ENCODE results near the gene CPA3.

CPA3 gene

DNA sequence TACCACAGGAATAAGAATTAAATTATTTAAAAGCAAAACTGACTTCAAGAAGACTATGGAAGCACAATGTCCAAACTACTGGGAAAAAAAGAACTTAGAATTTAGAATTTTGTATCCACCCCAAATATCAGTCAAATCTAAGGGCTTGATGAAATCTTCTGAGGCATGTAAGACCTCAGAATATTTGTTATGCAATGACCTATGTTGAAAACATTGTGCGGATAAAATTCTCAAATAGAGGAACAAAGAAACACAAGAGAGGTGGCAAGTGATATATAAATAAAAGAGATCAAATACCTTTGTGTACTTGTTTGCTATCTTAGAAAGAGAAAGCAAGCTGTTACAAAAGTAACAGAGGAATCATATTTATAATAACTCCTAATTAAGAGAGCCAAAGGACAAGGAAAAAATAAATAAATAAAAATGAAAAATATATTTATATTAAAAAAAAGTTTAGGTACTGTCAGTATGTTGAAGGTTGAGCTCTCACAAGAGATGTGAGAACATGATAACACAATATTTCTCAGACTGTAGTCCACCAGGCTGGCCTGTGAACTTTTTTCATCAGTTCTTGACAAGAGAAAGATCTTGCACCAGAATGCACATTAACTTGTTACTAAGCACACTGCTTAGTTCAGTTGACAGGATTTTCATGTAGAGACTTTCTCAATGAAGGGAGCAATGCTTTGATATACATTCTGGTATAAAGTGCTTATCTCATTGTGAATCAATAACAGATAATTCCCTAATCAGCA lies 50.0 kb downstream of the CPA3 start:
- DNase-seq (ENCODE audit: low read depth, low spot score), result no peak

DNA sequence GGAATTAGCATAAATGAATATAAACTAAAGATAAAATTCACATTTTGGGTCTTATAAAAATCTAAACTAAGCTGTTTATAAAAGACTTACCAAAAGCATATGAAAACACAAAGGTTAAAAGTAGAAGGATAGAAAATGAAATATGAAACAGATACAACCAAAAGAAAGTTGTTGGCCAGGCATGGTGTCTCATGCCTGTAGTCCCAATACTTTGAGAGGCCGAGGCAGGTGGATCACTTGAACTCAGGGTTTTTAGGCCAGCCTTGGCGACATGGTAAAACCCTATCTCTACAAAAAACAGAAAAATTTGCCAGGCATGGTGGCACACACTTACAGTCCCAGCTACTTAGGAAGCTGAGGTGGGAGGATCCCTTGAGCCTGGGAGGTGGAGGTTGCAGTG lies 51.0 kb downstream of the CPA3 start:
- DNase-seq (ENCODE audit: low read depth, low spot score), result no peak

DNA sequence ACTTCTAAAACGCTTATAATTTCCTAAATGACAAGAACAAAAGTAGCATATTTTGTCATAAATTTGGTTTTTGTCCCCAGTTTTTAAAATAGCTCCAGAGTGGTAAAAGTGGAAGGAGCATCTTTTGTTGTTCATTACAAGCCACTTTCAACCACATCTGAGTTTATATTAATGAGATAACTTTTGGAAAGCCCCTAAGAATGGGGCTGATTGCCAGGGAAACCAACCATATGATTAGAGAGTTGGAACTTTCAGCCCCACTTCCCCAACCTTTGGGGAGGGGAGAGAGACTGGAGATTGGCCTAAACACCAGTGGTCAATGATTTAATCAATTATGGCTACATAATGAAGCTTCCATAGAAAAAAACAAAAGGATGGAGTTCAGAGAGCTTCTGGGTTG lies 57.4 kb downstream of the CPA3 start:
- DNase-seq (ENCODE audit: low read depth, low spot score), result no peak

- no peak for DNase-seq (ENCODE audit: low read depth, low spot score)
Measured at GRCh38 chr3:148923592-148923991, 58.5 kb downstream of the CPA3 start.

DNA sequence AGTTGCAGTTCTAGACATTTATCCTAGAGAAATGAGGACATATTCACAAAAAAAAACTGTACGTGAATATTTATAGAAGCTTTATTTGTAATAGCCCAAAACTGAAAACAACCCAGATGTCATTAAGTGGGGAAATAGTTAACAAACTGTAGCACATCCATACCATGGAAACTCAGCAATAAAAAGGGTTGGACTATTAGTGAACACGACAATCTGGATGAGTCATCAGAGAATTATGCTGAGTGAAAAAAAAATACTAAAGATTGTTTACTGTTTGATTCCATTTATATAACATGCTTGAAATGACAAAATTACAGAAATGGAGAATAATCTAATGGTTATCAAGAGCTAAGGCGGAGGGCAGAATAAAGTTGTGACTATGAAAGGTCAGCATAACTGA lies 59.5 kb downstream of the CPA3 start:
- DNase-seq (ENCODE audit: low read depth, low spot score), result no peak

- DNase-seq (ENCODE audit: low read depth, low spot score), result no peak
Measured at GRCh38 chr3:148925845-148926244, 60.7 kb downstream of the CPA3 start.

DNA sequence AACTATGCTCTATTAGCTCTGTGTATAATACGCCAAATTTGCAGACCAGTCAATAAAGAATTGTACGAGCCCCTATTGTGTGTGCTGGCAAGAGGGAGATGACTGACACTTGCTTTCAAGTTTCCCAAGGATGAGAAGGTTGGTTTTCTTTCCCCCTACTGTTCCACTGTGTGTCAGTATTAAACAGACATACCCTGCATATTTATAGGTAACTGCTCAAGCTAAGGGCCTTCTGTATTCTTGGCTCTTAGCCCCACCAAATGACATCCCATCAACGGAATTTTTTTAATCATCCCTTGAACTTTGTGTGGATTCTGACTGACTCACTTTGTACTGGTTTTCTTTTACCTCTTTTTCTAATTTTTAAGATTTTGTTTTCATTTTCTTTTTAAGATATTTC lies 65.7 kb downstream of the CPA3 start:
- no peak for DNase-seq (ENCODE audit: low read depth, low spot score)

DNA sequence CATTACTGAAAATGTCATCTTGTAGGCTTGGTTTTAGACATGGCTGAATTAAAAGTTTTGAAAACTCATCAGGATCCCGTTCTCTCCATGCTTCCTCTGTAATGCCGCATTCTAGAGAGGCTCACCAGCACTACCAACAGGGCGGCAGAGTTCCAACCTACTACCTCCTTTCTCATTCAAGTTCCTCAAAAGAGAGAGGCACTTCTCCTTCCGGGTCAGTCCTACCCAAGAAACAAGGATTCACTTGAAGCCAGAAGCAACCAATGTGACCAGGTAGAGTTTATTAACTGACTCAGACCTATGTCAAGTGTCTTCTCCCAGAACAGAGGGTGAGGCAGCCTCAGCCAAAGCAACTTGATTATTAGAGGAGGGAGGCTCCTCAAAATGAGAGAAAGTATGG lies 66.5 kb downstream of the CPA3 start:
- no peak for DNase-seq (ENCODE audit: low read depth, low spot score)

GRCh38 chr3:148932972-148933371 lies 67.9 kb downstream of the CPA3 start:
- DNase-seq (ENCODE audit: low read depth, low spot score), result no peak

DNA sequence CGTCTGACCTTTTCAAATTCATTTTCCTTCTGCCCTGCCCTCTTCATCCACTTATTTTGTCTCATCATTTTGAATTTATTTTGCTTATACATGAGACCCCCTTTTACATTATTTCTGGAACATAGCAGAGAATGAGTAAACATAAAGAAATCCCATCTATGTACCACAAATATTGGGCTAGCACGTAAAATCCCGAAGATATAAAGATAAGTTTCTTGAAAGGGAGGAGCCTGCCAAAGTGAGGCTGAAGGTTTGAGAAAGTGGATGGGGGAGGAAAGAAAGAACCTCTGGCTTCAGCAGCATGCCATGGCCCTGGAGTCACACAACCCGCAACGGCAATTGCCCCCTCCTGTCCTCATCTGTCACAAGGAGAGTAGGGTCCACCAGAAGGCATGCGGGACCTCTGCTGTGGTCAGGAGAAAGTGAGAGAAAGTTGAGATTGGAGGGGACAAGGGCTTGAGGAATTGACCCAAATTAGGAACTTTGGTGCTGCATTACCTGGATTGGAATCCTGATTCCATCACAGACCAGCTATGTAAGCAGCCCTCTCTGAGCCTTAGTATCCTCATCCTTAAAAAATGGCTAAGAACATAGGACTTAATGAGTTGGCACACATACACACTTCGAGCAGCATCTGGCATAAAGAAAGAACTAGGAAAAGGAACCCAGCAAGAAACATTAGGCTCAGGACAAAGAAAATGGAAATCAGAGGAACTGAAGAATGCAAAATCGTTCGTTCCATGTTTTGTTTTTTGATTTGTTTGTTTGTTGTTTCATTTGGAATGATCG lies 72.6 kb downstream of the CPA3 start:
- no peak for DNase-seq (ENCODE audit: low read depth, low spot score)

DNA sequence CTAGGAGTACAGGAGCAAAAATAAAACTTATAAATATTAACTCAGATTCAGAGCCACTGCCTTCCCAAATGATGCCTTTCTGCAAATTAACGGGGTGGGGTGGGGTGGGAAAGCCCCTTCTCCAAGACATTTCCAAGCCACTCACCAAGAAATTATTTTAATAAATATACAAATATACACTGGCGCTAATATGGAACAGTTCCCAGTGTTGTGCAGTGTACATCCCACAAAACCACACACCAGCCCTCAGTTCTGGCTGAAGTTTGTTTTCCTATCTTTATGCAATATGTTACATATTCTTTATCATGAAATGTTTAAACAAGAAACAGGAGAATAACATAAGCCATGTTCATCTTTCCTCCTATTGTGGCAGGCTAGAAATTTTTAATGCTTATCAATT lies 73.2 kb downstream of the CPA3 start:
- DNase-seq (ENCODE audit: low read depth, low spot score), result no peak

DNA sequence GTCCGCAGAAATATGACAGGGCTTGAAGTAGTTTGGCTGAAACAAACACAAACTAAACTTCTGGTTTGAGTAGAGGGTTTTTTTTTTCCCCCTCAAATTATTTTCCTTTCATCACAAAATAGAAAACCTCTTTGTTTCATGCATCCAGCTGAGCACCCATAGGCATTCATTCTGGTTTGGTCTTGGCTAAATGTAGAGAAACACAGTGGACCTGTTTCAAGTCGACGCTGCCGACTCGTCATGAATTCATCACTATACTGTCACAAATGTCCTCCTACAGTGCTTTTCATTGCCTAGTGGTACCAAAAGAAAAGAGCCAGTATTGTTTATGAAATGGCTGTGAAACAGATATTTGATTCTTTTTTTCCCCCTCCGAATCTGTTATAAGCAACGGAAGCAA lies 73.8 kb downstream of the CPA3 start:
- no peak for DNase-seq (ENCODE audit: low read depth, low spot score)

DNA sequence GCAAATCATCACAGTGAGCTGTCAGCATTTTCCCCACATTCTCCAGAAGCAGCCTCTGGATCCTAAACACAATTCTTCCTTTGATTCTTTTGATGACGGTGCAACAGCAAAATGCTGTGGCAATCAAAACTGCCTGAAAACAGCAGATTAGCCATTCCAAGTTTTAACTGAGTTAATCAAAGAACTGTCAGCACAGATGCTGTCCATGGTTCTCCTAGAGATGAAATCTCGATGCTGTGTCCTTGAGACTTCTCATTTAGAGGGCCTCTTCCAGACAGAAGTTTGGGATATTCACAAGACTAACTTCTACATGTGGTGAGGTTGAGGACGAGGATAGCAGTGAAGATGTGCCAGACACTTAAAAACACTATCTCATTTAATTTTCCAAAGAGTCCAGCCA lies 75.9 kb downstream of the CPA3 start:
- no peak for DNase-seq (ENCODE audit: low read depth, low spot score)

GRCh38 chr3:148943506-148944205 lies 78.6 kb downstream of the CPA3 start:
- DNase-seq (ENCODE audit: low read depth, low spot score), result no peak

- no peak for DNase-seq (ENCODE audit: low read depth, low spot score)
Measured at GRCh38 chr3:148945116-148945515, 80.0 kb downstream of the CPA3 start.
